Activated T-helper 1 cell treated with Interleukin-2 at 50 U/mL for 16 hours (primary cell): ENCODE results near the gene SLC39A12.
"Not testable (repeated sequence)": the region's sequence is repeated elsewhere in the genome, so short reads cannot be mapped to it uniquely, and the experiment has no call there.

Source experiments
- DNase-seq: peaks from one replicate; pipeline ENCODE4 v3.0.0-alpha.2; 2020; ENCODE audit warnings: low read depth

SLC39A12 gene

GRCh38 chr10:17951868-17952371 lies at the start of gene SLC39A12:
SLC39A12 (plus strand) TSS chr10:17951918; CDS start chr10:17953277, 1,359 bp downstream.
- DNase-seq, result no peak

- DNase-seq, result no peak
Measured at GRCh38 chr10:17904564-17904963, 47.2 kb upstream of the SLC39A12 start.

GRCh38 chr10:17905491-17905890 lies 46.2 kb upstream of the SLC39A12 start:
- no peak for DNase-seq

- no peak for DNase-seq
Measured at GRCh38 chr10:17906002-17906401, 45.7 kb upstream of the SLC39A12 start.

- DNase-seq, result no peak
Measured at GRCh38 chr10:17907641-17908040, 44.1 kb upstream of the SLC39A12 start.

- no peak for DNase-seq
Measured at GRCh38 chr10:17910125-17910789, 41.5 kb upstream of the SLC39A12 start.

GRCh38 chr10:17912754-17913153 lies 39.0 kb upstream of the SLC39A12 start:
- DNase-seq, result no peak

- no peak for DNase-seq
Measured at GRCh38 chr10:17913604-17914003, 38.1 kb upstream of the SLC39A12 start.

GRCh38 chr10:17914169-17915045 lies 37.3 kb upstream of the SLC39A12 start:
- no peak for DNase-seq

GRCh38 chr10:17915181-17915580 lies 36.5 kb upstream of the SLC39A12 start:
- no peak for DNase-seq

- DNase-seq, result no peak
Measured at GRCh38 chr10:17918187-17918903, 33.4 kb upstream of the SLC39A12 start.

- DNase-seq, result no peak
Measured at GRCh38 chr10:17921378-17921777, 30.3 kb upstream of the SLC39A12 start.

- DNase-seq, result no peak
Measured at GRCh38 chr10:17923728-17924127, 28.0 kb upstream of the SLC39A12 start.

GRCh38 chr10:17943033-17943745 lies 8.5 kb upstream of the SLC39A12 start:
- DNase-seq, result no peak

GRCh38 chr10:17950269-17950668 lies 1.4 kb upstream of the SLC39A12 start:
- not testable (repeated sequence) for DNase-seq

GRCh38 chr10:17950726-17951125 lies 992 bp upstream of the SLC39A12 start:
- DNase-seq, result no peak

- not testable (repeated sequence) for DNase-seq
Measured at GRCh38 chr10:17954372-17954771, 2.7 kb downstream of the SLC39A12 start.

- DNase-seq, result no peak
Measured at GRCh38 chr10:17954861-17955260, 3.1 kb downstream of the SLC39A12 start.

- no peak for DNase-seq
Measured at GRCh38 chr10:17958049-17958448, 6.3 kb downstream of the SLC39A12 start.

GRCh38 chr10:17959870-17960269 lies 8.2 kb downstream of the SLC39A12 start:
- DNase-seq, result no peak

- DNase-seq, result no peak
Measured at GRCh38 chr10:17961551-17962422, 10.1 kb downstream of the SLC39A12 start.
